ENCODE data around the gene KLHL15.

KLHL15 gene

GRCh38 chrX:23952984-23953907 is 73.7 kb downstream of the KLHL15 start:
- Mint-ChIP-seq H3K36me3 (ENCODE audit: low read depth) (peaks cover 2% of the 10 kb centered on the region), H3K27me3 (ENCODE audit: low read depth) (no peaks in the 10 kb centered on the region), H3K9me3 (no peaks in the 10 kb centered on the region), H3K4me3 (peak overlapping the region; percentile 94), H3K4me1 (ENCODE audit: low read depth) (peaks cover 19% of the 10 kb centered on the region), H3K27ac (peak overlapping the region; percentile 98)
- peak; percentile 51 for DNase-seq (ENCODE audit: low spot score)

- H3K27ac Mint-ChIP-seq, result no peak overlapping the region
- H3K4me3 Mint-ChIP-seq, result peak overlapping the region; percentile 94
- H3K4me1 Mint-ChIP-seq (ENCODE audit: low read depth), result peaks cover 15% of the 10 kb centered on the region
- peaks cover 2% of the 10 kb centered on the region for H3K36me3 Mint-ChIP-seq (ENCODE audit: low read depth)
- H3K27me3 Mint-ChIP-seq (ENCODE audit: low read depth), result no peaks in the 10 kb centered on the region
- H3K9me3 Mint-ChIP-seq, result no peaks in the 10 kb centered on the region
- DNase-seq (ENCODE audit: low spot score), result no peak
Measured at GRCh38 chrX:23952391-23952790, 74.6 kb downstream of the KLHL15 start.

- DNase-seq (ENCODE audit: low spot score), result no peak
- Mint-ChIP-seq H3K4me1 (ENCODE audit: low read depth) (peaks cover 2% of the 10 kb centered on the region), H3K36me3 (ENCODE audit: low read depth) (no peaks in the 10 kb centered on the region), H3K4me3 (no peak overlapping the region), H3K9me3 (no peaks in the 10 kb centered on the region), H3K27ac (no peak overlapping the region), H3K27me3 (ENCODE audit: low read depth) (no peaks in the 10 kb centered on the region)
Measured at GRCh38 chrX:23945206-23945605, 81.8 kb downstream of the KLHL15 start.

- Mint-ChIP-seq H3K27me3 (ENCODE audit: low read depth) (no peaks in the 10 kb centered on the region), H3K27ac (no peak overlapping the region), H3K9me3 (no peaks in the 10 kb centered on the region), H3K4me1 (ENCODE audit: low read depth) (no peaks in the 10 kb centered on the region), H3K4me3 (no peak overlapping the region), H3K36me3 (ENCODE audit: low read depth) (no peaks in the 10 kb centered on the region)
- no peak for DNase-seq (ENCODE audit: low spot score)
Measured at GRCh38 chrX:23944234-23944633, 82.8 kb downstream of the KLHL15 start.

- Mint-ChIP-seq H3K4me3 (no peak overlapping the region), H3K4me1 (ENCODE audit: low read depth) (no peaks in the 10 kb centered on the region), H3K36me3 (ENCODE audit: low read depth) (no peaks in the 10 kb centered on the region), H3K27ac (no peak overlapping the region), H3K27me3 (ENCODE audit: low read depth) (no peaks in the 10 kb centered on the region), H3K9me3 (no peaks in the 10 kb centered on the region)
- no peak for DNase-seq (ENCODE audit: low spot score)
Measured at GRCh38 chrX:23939203-23939602, 87.8 kb downstream of the KLHL15 start.

- Mint-ChIP-seq H3K9me3 (no peaks in the 10 kb centered on the region), H3K36me3 (ENCODE audit: low read depth) (no peaks in the 10 kb centered on the region), H3K27ac (no peak overlapping the region), H3K4me3 (no peak overlapping the region), H3K27me3 (ENCODE audit: low read depth) (no peaks in the 10 kb centered on the region), H3K4me1 (ENCODE audit: low read depth) (no peaks in the 10 kb centered on the region)
- DNase-seq (ENCODE audit: low spot score), result no peak
Measured at GRCh38 chrX:23938690-23939089, 88.3 kb downstream of the KLHL15 start.

- peaks cover 5% of the 10 kb centered on the region for H3K4me1 Mint-ChIP-seq (ENCODE audit: low read depth)
- no peaks in the 10 kb centered on the region for H3K27me3 Mint-ChIP-seq (ENCODE audit: low read depth)
- no peak for DNase-seq (ENCODE audit: low spot score)
- H3K9me3 Mint-ChIP-seq, result no peaks in the 10 kb centered on the region
- H3K4me3 Mint-ChIP-seq, result no peak overlapping the region
- H3K27ac Mint-ChIP-seq, result no peak overlapping the region
- H3K36me3 Mint-ChIP-seq (ENCODE audit: low read depth), result peaks cover 3% of the 10 kb centered on the region
Measured at GRCh38 chrX:23937100-23937499, 89.9 kb downstream of the KLHL15 start.

- Mint-ChIP-seq H3K9me3 (no peaks in the 10 kb centered on the region), H3K27ac (no peak overlapping the region), H3K27me3 (ENCODE audit: low read depth) (no peaks in the 10 kb centered on the region), H3K36me3 (ENCODE audit: low read depth) (peaks cover 3% of the 10 kb centered on the region), H3K4me3 (no peak overlapping the region), H3K4me1 (ENCODE audit: low read depth) (peaks cover 12% of the 10 kb centered on the region)
- no peak for DNase-seq (ENCODE audit: low spot score)
Measured at GRCh38 chrX:23936180-23936579, 90.8 kb downstream of the KLHL15 start.

GRCh38 chrX:23935106-23935505 is 91.9 kb downstream of the KLHL15 start:
- Mint-ChIP-seq H3K4me3 (no peak overlapping the region), H3K27me3 (ENCODE audit: low read depth) (no peaks in the 10 kb centered on the region), H3K9me3 (no peaks in the 10 kb centered on the region), H3K36me3 (ENCODE audit: low read depth) (peaks cover 3% of the 10 kb centered on the region), H3K27ac (no peak overlapping the region), H3K4me1 (ENCODE audit: low read depth) (peaks cover 15% of the 10 kb centered on the region)
- no peak for DNase-seq (ENCODE audit: low spot score)

All from T-helper 2 cell treated with Interferon-gamma antibody and Interleukin-4, amounts not matched to agents 5 μg/mL and 100 μg/mL, for 36 hours (primary cell).